NCI-H526 treated with DMSO at 0.1 percent for 48 hours (cell line): ENCODE results near the gene ZSWIM4.

ENCODE experiments used
- DNase-seq: peaks from one replicate; lab custom pipeline; 2025; lab: John Stamatoyannopoulos, UW

The ZSWIM4 gene

DNA sequence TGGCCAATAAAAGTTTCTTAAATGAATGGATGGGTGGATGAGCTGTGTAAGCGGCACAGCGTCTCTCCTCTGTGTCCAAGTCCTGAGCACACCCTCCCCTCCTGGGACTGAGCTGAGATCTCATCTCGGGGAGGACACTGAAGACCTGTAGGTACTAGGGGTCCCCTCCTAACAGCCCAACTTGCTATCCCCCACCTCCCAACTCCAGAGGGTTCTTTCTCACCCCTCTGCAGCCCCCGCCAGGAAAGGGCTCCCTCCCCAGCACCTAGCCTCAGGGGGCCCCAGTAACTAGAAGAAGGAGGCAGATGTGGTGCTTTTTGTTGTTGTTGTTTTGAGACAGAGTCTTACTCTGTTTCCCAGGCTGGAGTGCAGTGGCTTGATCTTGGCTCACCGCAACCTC, 80.6 kb downstream of the ZSWIM4 start:
- no peak for DNase-seq

DNA sequence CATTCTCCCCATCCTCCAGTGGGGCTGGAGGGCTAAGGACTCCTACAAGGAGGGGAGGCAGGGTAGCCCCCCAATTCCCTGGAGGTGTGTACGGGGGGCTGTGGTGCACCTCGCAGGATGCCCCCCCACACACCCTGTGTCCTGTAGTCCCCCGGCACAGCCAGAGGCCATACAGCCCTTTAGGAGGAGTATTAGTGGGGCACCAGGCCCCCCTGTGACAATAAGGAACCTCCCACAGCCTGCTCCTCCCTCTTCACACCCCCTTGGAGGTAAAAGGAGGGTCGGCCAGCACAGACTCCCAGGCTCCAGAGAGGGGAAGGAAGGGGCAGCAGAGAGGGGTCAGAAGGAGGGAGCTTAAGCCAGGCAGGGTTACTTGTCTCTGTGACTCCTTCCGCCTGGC, 81.6 kb downstream of the ZSWIM4 start, which contains the start of gene NANOS3:
Gene NANOS3, plus strand, starts transcription at position 301 of the 400 bp plus-strand sequence. CDS start 115 bp downstream, outside the sequence.
- no peak for DNase-seq

DNA sequence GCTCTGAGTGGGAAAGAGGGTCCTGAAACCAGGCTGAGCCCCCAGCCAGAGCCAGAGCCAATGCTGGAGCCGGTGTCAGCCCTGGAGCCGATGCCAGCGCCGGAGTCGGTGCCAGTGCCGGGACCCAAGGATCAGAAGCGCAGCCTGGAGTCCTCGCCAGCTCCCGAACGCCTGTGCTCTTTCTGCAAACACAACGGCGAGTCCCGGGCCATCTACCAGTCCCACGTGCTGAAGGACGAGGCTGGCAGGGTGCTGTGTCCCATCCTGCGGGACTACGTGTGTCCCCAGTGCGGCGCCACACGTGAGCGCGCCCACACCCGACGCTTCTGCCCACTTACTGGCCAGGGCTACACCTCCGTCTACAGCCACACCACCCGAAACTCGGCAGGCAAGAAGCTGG, 82.1 kb downstream of the ZSWIM4 start:
- no peak for DNase-seq

DNA sequence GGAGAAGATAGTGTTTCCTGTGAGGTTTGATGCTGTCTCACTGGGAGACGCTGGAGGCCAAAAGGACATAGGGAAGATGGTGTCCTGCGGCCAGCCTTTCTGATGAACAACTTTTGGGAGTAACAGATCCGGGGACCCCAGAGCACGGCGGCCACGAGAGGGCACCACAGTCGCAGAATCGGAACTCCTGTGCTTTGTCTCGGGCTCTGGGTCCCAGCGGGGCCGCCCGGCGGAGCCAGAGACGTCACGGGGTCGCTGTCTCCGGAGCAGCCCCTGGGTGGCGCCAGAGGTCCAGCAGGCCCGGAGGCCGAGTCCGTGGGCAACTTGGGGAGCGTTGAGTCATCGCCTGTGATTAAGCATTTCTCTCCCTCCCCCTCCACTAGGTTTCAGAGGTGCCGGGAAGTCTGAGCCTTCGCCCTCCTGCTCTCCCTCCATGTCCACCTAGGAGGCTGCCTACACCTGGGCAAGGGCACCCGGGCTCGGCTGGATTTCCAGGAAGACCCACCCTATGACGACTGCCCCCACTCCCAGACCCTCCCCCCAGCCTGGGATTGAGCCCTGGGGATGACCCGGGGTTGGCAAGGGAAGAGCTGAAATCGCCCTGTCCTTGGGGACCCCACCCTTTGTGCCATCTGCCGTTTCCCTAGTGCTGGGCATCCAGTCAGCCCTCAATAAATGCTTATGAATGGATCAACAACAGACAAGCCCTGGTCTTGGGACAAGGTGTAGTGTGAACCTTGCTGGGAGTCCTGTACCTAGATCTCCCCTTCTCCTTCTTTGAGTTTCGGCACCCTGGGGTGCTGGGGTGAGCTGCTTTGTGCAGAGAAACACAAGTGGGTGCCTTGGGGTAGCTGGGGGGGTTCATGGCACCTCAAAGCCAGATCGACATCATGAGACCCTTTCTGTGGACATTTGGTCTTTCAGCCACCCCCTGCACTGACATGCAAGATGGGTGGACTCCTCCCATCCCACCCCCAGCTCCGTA, 85.1 kb downstream of the ZSWIM4 start:
- DNase-seq = peak; percentile 56

DNA sequence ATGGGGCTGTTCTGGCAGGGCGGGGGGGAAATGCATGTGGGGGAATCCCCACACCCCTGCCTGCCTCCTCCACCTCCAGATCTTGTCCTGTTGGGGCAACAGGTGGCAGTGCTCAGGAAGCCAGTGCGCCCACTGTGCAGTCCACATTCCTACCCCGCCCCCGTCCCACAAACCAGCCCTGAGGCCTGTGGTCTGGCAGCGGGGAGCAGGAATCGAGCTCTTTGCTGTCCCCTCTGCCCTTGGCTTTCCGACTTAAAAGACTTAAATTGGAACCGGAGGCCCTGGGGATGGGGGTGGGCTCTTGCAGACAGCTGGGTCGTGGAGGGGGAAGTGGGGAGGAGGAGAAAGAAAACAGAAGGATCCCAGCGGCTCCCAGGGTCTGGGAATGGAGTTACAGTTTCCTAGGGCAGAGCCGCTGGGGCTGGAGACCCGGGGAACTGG, 86.0 kb downstream of the ZSWIM4 start:
- DNase-seq = no peak
